ENCODE data around the gene NAV1. TPM values are rescaled to one million over a fixed set of nuclear protein-coding genes. Genes with fewer than 3 reads are reported as not detected.

Gene NAV1
- total RNA-seq, 1 experiment from 2014 or later = 51.0 TPM

DNA sequence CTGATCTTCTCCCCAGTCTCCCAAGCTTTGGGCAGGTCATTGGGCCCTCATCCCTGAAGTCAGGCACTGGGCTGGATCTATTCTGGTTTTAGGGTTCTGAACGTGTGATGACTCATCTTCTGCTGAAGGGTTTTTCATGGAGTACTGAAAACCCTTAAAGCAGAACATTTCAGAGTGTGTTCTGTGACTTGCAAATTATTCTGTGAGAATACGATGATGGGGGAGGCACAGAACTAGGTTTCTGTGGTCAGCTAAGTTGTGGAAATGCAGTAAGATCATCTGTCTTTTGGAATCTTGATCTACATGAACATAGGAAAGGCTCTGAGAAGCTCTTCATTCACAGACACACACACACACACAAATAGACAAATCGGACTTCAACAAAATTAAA is 46.2 kb downstream of the NAV1 start:
- H3K27ac Mint-ChIP-seq = no peak overlapping the region
- ChIA-PET POLR2A (no interaction called here), CTCF (interaction anchor here (0.5 kb wide), 1 partner anchor 11 kb away, joined by 3 read pairs; no protein-coding TSS in a partner anchor)
- no peaks in the 10 kb centered on the region for H3K9me3 Mint-ChIP-seq
- ATAC-seq (no peak), DNase-seq (ENCODE audit: low spot score) (no peak)
- TF ChIP-seq RELA (CRISPR knock-in tag; IDR thresholded peaks at IDR 0.05; ENCODE audit: borderline replicate concordance) = no peak
- TF ChIP-seq ZNF219 (CRISPR knock-in tag; IDR thresholded peaks at IDR 0.05; ENCODE audit: borderline replicate concordance) = no peak
- TF ChIP-seq CREB1 (CRISPR knock-in tag; IDR thresholded peaks at IDR 0.05) = no peak
- TF ChIP-seq, protein P1, sequence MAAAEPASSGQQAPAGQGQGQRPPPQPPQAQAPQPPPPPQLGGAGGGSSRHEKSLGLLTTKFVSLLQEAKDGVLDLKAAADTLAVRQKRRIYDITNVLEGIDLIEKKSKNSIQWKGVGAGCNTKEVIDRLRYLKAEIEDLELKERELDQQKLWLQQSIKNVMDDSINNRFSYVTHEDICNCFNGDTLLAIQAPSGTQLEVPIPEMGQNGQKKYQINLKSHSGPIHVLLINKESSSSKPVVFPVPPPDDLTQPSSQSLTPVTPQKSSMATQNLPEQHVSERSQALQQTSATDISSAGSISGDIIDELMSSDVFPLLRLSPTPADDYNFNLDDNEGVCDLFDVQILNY (CRISPR knock-in tag; IDR thresholded peaks at IDR 0.05) = no peak
- TF ChIP-seq PRRX2 (CRISPR knock-in tag; IDR thresholded peaks at IDR 0.05) = no peak
- no peak for TF ChIP-seq NFE2L1 (CRISPR knock-in tag; IDR thresholded peaks at IDR 0.05)
- TF ChIP-seq, protein P2, sequence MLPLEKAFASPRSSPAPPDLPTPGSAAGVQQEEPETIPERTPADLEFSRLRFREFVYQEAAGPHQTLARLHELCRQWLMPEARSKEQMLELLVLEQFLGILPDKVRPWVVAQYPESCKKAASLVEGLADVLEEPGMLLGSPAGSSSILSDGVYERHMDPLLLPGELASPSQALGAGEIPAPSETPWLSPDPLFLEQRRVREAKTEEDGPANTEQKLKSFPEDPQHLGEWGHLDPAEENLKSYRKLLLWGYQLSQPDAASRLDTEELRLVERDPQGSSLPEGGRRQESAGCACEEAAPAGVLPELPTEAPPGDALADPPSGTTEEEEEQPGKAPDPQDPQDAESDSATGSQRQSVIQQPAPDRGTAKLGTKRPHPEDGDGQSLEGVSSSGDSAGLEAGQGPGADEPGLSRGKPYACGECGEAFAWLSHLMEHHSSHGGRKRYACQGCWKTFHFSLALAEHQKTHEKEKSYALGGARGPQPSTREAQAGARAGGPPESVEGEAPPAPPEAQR (CRISPR knock-in tag; IDR thresholded peaks at IDR 0.05) = no peak
- no peaks in the 10 kb centered on the region for H3K36me3 Mint-ChIP-seq
- H3K4me1 Mint-ChIP-seq = peaks cover 15% of the 10 kb centered on the region
- H3K27me3 Mint-ChIP-seq (ENCODE audit: low read depth) = peaks cover 4% of the 10 kb centered on the region; the same call in 1 of the 2 replicates
- H3K4me3 Mint-ChIP-seq = no peak overlapping the region

DNA sequence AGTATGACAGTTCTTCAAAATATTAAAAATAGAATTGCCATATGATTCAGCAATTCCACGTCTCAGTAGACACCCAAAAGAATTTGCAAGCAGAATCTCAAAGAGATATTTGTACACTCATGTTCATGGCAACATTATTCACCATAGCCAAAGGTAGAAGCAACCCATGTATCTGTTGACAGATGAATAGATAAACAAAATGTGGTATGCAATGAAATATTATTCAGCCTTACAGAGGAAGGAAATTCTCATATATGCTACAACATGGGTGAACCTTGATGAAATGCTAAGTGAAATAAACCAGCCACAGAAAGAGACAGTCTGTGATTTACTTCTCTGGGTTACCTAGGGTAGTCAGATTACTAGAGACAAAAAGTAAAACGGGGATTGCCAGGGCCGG is 47.0 kb downstream of the NAV1 start:
- ChIA-PET CTCF (no interaction called here), POLR2A (no interaction called here)
- Mint-ChIP-seq H3K4me1 (peaks cover 22% of the 10 kb centered on the region), H3K36me3 (no peaks in the 10 kb centered on the region), H3K9me3 (no peaks in the 10 kb centered on the region), H3K4me3 (no peak overlapping the region), H3K27ac (no peak overlapping the region), H3K27me3 (ENCODE audit: low read depth) (peaks cover 4% of the 10 kb centered on the region; the same call in 1 of the 2 replicates)
- DNase-seq (ENCODE audit: low spot score) (no peak), ATAC-seq (no peak)
- no peak for TF ChIP-seq NFYB (CRISPR knock-in tag; conservative IDR thresholded peaks at IDR 0.05; ENCODE audit: low read depth)
- TF ChIP-seq, protein P3, sequence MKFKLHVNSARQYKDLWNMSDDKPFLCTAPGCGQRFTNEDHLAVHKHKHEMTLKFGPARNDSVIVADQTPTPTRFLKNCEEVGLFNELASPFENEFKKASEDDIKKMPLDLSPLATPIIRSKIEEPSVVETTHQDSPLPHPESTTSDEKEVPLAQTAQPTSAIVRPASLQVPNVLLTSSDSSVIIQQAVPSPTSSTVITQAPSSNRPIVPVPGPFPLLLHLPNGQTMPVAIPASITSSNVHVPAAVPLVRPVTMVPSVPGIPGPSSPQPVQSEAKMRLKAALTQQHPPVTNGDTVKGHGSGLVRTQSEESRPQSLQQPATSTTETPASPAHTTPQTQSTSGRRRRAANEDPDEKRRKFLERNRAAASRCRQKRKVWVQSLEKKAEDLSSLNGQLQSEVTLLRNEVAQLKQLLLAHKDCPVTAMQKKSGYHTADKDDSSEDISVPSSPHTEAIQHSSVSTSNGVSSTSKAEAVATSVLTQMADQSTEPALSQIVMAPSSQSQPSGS (CRISPR knock-in tag; IDR thresholded peaks at IDR 0.05; ENCODE audit: borderline replicate concordance, low read depth) = no peak
- TF ChIP-seq, protein P4, sequence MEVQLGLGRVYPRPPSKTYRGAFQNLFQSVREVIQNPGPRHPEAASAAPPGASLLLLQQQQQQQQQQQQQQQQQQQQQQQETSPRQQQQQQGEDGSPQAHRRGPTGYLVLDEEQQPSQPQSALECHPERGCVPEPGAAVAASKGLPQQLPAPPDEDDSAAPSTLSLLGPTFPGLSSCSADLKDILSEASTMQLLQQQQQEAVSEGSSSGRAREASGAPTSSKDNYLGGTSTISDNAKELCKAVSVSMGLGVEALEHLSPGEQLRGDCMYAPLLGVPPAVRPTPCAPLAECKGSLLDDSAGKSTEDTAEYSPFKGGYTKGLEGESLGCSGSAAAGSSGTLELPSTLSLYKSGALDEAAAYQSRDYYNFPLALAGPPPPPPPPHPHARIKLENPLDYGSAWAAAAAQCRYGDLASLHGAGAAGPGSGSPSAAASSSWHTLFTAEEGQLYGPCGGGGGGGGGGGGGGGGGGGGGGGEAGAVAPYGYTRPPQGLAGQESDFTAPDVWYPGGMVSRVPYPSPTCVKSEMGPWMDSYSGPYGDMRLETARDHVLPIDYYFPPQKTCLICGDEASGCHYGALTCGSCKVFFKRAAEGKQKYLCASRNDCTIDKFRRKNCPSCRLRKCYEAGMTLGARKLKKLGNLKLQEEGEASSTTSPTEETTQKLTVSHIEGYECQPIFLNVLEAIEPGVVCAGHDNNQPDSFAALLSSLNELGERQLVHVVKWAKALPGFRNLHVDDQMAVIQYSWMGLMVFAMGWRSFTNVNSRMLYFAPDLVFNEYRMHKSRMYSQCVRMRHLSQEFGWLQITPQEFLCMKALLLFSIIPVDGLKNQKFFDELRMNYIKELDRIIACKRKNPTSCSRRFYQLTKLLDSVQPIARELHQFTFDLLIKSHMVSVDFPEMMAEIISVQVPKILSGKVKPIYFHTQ (CRISPR knock-in tag; IDR thresholded peaks at IDR 0.05) = no peak
- TF ChIP-seq HMGA2 (CRISPR knock-in tag; IDR thresholded peaks at IDR 0.05) = no peak
- TF ChIP-seq JAZF1 (CRISPR knock-in tag; IDR thresholded peaks at IDR 0.05) = no peak
- TF ChIP-seq, protein P5, sequence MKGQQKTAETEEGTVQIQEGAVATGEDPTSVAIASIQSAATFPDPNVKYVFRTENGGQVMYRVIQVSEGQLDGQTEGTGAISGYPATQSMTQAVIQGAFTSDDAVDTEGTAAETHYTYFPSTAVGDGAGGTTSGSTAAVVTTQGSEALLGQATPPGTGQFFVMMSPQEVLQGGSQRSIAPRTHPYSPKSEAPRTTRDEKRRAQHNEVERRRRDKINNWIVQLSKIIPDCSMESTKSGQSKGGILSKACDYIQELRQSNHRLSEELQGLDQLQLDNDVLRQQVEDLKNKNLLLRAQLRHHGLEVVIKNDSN (CRISPR knock-in tag; IDR thresholded peaks at IDR 0.05) = no peak
- TF ChIP-seq, protein P6, sequence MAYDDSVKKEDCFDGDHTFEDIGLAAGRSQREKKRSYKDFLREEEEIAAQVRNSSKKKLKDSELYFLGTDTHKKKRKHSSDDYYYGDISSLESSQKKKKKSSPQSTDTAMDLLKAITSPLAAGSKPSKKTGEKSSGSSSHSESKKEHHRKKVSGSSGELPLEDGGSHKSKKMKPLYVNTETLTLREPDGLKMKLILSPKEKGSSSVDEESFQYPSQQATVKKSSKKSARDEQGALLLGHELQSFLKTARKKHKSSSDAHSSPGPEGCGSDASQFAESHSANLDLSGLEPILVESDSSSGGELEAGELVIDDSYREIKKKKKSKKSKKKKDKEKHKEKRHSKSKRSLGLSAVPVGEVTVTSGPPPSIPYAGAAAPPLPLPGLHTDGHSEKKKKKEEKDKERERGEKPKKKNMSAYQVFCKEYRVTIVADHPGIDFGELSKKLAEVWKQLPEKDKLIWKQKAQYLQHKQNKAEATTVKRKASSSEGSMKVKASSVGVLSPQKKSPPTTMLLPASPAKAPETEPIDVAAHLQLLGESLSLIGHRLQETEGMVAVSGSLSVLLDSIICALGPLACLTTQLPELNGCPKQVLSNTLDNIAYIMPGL (CRISPR knock-in tag; IDR thresholded peaks at IDR 0.05) = no peak
- no peak for TF ChIP-seq MXD4 (CRISPR knock-in tag; IDR thresholded peaks at IDR 0.05; ENCODE audit: borderline replicate concordance)
- TF ChIP-seq CBFB (CRISPR knock-in tag; IDR thresholded peaks at IDR 0.05; ENCODE audit: low read depth) = no peak
- TF ChIP-seq, protein P7, sequence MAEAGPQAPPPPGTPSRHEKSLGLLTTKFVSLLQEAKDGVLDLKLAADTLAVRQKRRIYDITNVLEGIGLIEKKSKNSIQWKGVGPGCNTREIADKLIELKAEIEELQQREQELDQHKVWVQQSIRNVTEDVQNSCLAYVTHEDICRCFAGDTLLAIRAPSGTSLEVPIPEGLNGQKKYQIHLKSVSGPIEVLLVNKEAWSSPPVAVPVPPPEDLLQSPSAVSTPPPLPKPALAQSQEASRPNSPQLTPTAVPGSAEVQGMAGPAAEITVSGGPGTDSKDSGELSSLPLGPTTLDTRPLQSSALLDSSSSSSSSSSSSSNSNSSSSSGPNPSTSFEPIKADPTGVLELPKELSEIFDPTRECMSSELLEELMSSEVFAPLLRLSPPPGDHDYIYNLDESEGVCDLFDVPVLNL (CRISPR knock-in tag; IDR thresholded peaks at IDR 0.05; ENCODE audit: borderline replicate concordance, low read depth) = no peak
- TF ChIP-seq ZNF138 (CRISPR knock-in tag; conservative IDR thresholded peaks at IDR 0.05) = no peak
- no peak for TF ChIP-seq GRHL2 (CRISPR knock-in tag; IDR thresholded peaks at IDR 0.05; ENCODE audit: insufficient replicate concordance, severe bottlenecking)
- no peak for TF ChIP-seq IRF2 (CRISPR knock-in tag; IDR thresholded peaks at IDR 0.05; ENCODE audit: borderline replicate concordance, low read depth)
- TF ChIP-seq, protein P2 (CRISPR knock-in tag; IDR thresholded peaks at IDR 0.05) = no peak
